ENCODE measurements around the gene NFIX. TPM values are rescaled to one million over a fixed set of nuclear protein-coding genes. Genes with fewer than 3 reads are reported as not detected.
"Not testable (repeated sequence)": the region's sequence is repeated elsewhere in the genome, so short reads cannot be mapped to it uniquely, and the experiment has no call there.

Gene NFIX
- total RNA-seq, 2 experiments from 2014 or later, result 0.40 to 1.4 TPM

DNA sequence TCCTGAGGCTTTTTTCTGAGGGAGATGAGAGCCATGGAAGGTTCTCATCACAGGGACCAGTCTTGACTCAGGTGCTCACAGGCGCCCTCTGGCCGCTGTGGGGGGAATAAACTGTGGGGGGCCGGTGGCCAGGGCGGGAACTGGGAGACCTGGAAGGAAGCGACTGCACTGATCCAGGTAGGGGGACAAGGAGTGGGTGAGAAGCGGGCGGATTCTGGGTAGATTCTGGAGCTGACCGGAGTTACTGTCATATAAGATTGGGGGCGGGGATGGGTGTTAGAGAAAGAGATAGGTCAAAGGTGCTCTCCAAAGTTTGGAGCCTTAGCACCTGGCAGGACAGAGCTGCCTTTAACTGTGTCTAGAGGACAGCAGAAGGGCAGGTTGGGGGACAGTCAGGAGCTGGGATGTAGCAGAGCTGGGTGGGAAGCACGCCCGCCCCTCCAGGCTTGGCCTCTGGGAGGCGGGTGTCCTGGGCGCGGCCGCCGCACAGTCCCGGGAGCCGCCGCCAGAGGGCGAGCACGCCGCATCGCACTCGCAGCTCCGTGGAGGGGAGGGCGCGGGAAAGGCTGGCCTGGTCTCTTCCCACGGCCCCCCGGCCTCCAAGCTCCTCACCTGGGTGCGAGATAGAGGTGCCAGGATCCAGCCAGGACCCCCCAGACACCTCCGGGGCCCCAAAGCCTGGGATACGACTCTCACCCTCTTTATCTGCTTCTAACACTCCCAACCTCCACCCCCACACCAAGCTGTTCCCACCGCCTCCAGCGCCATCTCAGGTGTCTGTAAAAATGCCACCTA, 30.1 kb upstream of the NFIX start:
- Mint-ChIP-seq H3K9me3 (ENCODE audit: insufficient read depth) (no peaks in the 10 kb centered on the region), H3K36me3 (ENCODE audit: low read depth) (no peaks in the 10 kb centered on the region), H3K27ac (peak overlapping the region; percentile 96), H3K27me3 (ENCODE audit: low read depth) (no peaks in the 10 kb centered on the region), H3K4me1 (ENCODE audit: low read depth) (peaks cover 7% of the 10 kb centered on the region), H3K4me3 (peak overlapping the region; percentile 91)
- ATAC-seq (peak; percentile 98), DNase-seq (peak; percentile 86)
- ChIA-PET POLR2A (interaction anchor here (0.6 to 1.1 kb wide), 9 partner anchors 17 to 190 kb away, joined by 3 to 5 read pairs (median 3); no protein-coding TSS in a partner anchor), CTCF (interaction anchor here (0.6 to 7.2 kb wide), 84 partner anchors 9 to 784 kb away, joined by 3 to 121 read pairs (median 5); partner anchors contain the start of genes CALR, DNASE2, FARSA and GADD45GIP1)

DNA sequence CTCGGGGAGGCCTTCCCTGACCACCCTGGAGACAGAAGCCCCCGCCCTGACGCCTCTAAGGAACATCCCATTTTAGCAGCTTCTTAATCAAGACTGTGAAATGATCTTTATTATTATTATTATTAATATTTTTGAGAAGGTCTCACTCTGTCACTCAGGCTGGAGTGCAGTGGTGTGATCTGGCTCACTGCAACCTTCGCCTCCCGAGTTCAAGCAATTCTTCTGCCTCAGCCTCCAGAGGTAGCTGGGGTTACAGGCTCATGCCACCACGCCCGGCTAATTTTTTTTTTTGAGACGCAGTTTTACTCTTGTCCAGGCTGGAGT, 29.5 kb upstream of the NFIX start:
- Mint-ChIP-seq H3K27me3 (ENCODE audit: low read depth) (no peaks in the 10 kb centered on the region), H3K4me1 (ENCODE audit: low read depth) (peaks cover 7% of the 10 kb centered on the region), H3K27ac (no peak overlapping the region), H3K36me3 (ENCODE audit: low read depth) (no peaks in the 10 kb centered on the region), H3K4me3 (peak overlapping the region; percentile 91), H3K9me3 (ENCODE audit: insufficient read depth) (no peaks in the 10 kb centered on the region)
- no peak for ATAC-seq
- DNase-seq, result no peak
- ChIA-PET POLR2A (interaction anchor here (0.6 to 1.1 kb wide), 7 partner anchors 20 to 128 kb away, joined by 3 to 5 read pairs (median 3); no protein-coding TSS in a partner anchor), CTCF (interaction anchor here (0.6 to 7.2 kb wide), 81 partner anchors 9 to 783 kb away, joined by 3 to 121 read pairs (median 5); partner anchors contain the start of genes CALR, DNASE2, FARSA and GADD45GIP1)

DNA sequence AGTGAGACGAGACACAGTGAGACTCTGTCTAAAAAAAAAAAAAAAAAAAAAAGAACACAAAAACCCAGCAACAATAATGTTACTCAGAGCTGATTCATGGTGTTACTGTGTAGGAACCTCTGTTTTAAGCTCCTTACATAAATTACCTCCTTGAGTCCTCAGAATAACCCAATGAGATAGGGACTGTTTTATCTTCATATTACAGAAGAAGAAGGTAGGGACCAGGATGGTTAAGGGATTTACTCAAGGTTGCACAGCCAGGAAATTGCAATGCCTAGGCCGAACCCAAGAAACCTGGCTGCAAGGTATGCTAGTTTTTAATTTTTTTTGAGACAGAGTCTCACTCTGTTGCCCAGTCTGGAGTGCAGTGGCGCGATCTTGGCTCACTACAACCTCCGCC, 27.4 kb upstream of the NFIX start:
- H3K4me3 Mint-ChIP-seq, result no peak overlapping the region
- no peak for DNase-seq
- no peaks in the 10 kb centered on the region for H3K9me3 Mint-ChIP-seq (ENCODE audit: insufficient read depth)
- no peak overlapping the region for H3K27ac Mint-ChIP-seq
- ATAC-seq, result no peak
- no peaks in the 10 kb centered on the region for H3K36me3 Mint-ChIP-seq (ENCODE audit: low read depth)
- peaks cover 7% of the 10 kb centered on the region for H3K4me1 Mint-ChIP-seq (ENCODE audit: low read depth)
- ChIA-PET CTCF (interaction anchor here (1.2 to 7.2 kb wide), 5 partner anchors 9 to 137 kb away, joined by 3 to 121 read pairs (median 6); partner anchors contain the start of gene KLF1), POLR2A (interaction anchor here (0.6 to 0.7 kb wide), 2 partner anchors 85 to 878 kb away, joined by 3 to 4 read pairs; no protein-coding TSS in a partner anchor)
- no peaks in the 10 kb centered on the region for H3K27me3 Mint-ChIP-seq (ENCODE audit: low read depth)

DNA sequence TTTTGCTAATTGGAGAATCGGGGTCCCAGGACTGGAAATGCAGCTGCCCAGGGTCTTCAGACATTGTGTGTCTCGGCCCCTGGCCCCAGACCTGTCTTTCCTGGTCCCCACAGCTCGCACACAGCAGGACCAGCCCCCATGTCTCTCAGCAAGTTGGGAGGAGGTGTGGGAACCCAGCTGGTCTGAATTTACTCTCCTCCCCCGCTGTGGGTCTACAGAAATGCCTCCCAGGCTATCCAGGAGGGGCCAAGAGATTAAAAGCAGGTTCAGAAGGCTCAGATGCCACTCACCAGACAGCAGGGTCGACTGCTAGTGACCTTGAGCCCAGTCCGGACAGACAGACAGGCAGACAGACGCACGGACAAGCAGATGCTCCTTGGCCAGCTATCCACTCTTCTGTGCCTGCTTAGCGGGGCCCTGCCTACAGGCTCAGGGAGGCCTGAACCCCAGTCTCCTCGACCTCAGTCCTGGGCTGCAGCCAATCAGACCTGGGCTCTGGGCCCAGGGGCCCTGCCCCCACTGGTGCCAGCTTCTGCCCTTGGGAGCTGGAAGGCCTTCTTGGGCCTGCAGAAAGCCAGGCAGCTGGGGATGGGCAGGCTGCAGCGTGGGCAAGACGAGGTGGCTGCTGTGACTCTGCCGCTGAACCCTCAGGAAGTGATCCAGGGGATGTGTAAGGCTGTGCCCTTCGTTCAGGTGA, 25.8 kb upstream of the NFIX start, which contains the start of gene DAND5:
Gene DAND5, plus strand, starts transcription at position 285 of the 697 bp plus-strand sequence. Its CDS starts 85 bp downstream, at position 370.
- no peak within 1 kb of the TSS for H3K4me3 Mint-ChIP-seq
- DNase-seq, result no peak
- H3K4me1 Mint-ChIP-seq (ENCODE audit: low read depth), result peaks cover 7% of the 10 kb centered on the region
- ATAC-seq, result no peak
- H3K9me3 Mint-ChIP-seq (ENCODE audit: insufficient read depth), result no peaks in the 10 kb centered on the region
- H3K27ac Mint-ChIP-seq, result no peak within 1 kb of the TSS
- no peaks in the 10 kb centered on the region for H3K36me3 Mint-ChIP-seq (ENCODE audit: low read depth)
- POLR2A ChIA-PET, result no interaction called here
- CTCF ChIA-PET, result interaction anchor here (1.2 to 7.2 kb wide), 3 partner anchors 8 to 125 kb away, joined by 3 to 121 read pairs (median 3); partner anchors contain the start of gene KLF1
- H3K27me3 Mint-ChIP-seq (ENCODE audit: low read depth), result peaks cover 3% of the 10 kb centered on the region

DNA sequence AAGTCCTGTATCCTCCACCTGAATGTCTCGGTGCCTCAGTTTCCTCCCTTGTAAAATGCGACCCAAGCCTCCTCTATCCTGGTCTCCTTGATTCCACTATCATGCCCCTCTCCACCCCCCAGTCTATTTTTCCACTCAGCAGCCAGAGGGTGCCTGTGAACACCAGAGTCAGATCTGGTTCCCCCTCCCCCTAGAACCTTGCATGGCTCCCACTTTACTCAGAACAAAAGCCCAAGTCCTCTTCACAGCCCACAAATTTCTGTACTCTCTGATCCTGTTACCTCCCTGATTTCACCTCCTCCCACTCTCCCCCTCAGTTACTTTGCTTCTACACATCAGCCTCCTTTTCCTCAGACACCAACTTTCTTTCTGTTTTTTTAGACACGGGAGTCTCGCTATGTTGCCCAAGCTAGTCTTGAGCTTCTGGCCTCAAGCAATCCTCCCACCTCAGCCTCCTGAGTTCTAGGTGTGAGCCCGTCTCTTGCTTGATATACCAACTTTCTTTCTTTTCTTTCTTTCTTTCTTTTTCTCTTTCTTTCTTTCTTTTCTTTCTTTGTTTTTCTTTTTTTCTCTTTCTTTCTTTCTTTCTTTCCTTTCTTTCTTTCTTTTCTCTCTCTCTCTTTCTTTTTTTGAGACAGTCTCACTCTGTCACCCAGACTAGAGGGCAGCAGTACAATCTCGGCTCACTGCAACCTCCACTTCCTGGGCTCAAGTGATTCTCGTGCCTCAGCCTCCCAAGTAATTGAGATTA, 25.0 kb upstream of the NFIX start:
- H3K4me3 Mint-ChIP-seq, result no peak overlapping the region
- no peaks in the 10 kb centered on the region for H3K36me3 Mint-ChIP-seq (ENCODE audit: low read depth)
- ChIA-PET POLR2A (no interaction called here), CTCF (interaction anchor here (1.2 kb wide), 1 partner anchor 124 kb away, joined by 3 read pairs; no protein-coding TSS in a partner anchor)
- DNase-seq, result no peak
- peaks cover 3% of the 10 kb centered on the region for H3K4me1 Mint-ChIP-seq (ENCODE audit: low read depth)
- H3K9me3 Mint-ChIP-seq (ENCODE audit: insufficient read depth), result no peaks in the 10 kb centered on the region
- peaks cover 3% of the 10 kb centered on the region for H3K27me3 Mint-ChIP-seq (ENCODE audit: low read depth)
- H3K27ac Mint-ChIP-seq, result no peak overlapping the region
- ATAC-seq, result no peak

DNA sequence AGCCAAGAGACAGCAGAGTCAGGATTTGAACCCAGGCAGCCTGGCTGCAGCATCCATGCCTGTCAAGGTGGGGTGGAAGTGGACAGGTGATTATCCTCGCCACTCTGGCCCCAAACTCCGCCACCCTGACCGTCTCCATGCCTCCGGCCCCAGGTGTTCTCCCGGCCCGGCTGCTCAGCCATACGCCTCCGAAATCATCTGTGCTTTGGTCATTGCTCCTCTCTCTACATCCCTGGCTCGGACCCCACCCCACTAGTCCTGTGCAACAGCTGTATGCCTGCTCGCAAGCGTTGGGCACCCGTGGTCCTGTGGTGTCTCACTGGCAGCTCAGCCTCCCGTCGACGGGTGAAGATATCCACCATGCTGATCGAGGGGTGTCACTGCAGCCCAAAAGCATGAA, 22.0 kb upstream of the NFIX start:
- ATAC-seq (no peak), DNase-seq (no peak)
- Mint-ChIP-seq H3K27me3 (ENCODE audit: low read depth) (peaks cover 8% of the 10 kb centered on the region), H3K4me1 (ENCODE audit: low read depth) (no peaks in the 10 kb centered on the region), H3K4me3 (no peak overlapping the region), H3K27ac (no peak overlapping the region), H3K36me3 (ENCODE audit: low read depth) (no peaks in the 10 kb centered on the region), H3K9me3 (ENCODE audit: insufficient read depth) (no peaks in the 10 kb centered on the region)
- CTCF ChIA-PET, result interaction anchor here (2.2 to 8.5 kb wide), 2 partner anchors 8 to 120 kb away, joined by 16 to 131 read pairs; no protein-coding TSS in a partner anchor
- POLR2A ChIA-PET, result no interaction called here

DNA sequence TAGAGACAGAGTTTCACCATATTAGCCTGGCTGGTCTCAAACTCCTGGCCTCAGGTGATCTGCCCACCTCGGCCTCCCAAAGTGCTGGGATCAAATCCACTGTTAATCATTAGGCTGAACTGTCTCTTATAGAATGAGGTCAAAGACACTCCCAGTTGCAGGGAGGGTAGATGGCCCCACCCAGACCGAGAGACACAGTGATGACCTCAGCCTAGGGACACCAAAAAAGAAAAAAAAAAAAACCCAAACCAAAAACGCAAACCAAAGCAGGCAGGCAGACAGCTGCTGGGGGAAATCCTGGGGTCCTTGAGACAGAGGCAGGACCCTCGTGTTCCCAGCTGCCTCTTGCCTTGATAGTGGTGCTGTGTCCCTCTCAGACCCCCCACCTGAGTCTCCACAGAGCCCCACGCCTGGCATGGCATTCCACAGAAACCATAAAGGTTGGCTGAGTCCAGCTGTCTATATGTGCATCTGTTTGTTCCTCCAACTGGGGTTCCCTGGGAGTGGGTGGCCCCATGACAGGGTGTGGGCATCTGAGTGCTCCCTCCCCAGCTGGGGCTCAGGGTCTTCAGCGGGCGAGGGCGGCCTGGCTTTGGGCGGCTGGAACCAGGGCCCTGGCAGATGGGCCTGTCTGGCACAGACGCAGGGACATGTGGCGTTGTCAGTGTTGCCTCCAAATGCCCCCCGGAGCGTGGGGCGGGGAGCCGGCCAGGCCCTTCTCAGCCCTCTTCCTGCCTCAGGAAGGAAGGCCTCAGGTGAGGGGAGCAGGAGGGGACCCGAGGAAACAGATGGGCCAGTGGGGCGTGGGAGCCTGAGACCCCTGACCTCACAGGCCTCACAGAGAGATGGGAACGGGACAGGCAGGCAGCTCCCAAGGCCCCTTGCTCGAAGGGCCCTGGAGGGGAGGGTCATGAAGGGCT, 20.7 kb upstream of the NFIX start:
- H3K4me3 Mint-ChIP-seq, result no peak overlapping the region
- H3K9me3 Mint-ChIP-seq (ENCODE audit: insufficient read depth), result no peaks in the 10 kb centered on the region
- no peaks in the 10 kb centered on the region for H3K4me1 Mint-ChIP-seq (ENCODE audit: low read depth)
- peaks cover 8% of the 10 kb centered on the region for H3K27me3 Mint-ChIP-seq (ENCODE audit: low read depth)
- ChIA-PET POLR2A (no interaction called here), CTCF (interaction anchor here (0.7 to 8.5 kb wide), 4 partner anchors 9 to 119 kb away, joined by 3 to 131 read pairs (median 49); no protein-coding TSS in a partner anchor)
- no peaks in the 10 kb centered on the region for H3K36me3 Mint-ChIP-seq (ENCODE audit: low read depth)
- no peak overlapping the region for H3K27ac Mint-ChIP-seq
- ATAC-seq (no peak), DNase-seq (no peak)

DNA sequence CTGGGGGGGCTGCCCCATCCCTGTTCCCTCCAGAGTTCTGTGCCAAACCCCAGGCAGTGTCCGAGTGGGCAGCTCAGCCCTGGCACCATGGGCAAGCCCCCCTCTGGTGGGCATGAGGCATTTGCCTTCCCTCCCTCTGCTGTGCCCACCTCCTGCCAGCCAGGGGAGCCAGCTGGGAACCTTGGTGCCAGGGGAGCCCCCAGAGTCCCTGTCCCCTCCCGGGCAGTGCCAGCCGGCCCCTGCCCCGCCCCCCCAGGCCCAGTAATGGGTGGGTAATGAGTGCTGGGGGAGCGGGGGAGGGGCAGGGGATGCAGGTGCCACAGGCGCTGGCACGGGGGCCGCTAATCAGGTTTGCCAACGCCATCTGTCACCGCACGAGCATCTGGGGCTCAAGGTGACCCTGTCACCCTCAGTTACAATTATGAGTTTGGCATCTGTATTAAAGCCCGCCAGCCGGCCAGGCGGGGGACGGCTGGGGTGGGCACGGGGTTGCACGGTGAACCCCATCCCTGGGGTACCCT, 20.0 kb upstream of the NFIX start:
- Mint-ChIP-seq H3K27ac (no peak overlapping the region), H3K4me1 (ENCODE audit: low read depth) (no peaks in the 10 kb centered on the region), H3K9me3 (ENCODE audit: insufficient read depth) (no peaks in the 10 kb centered on the region), H3K36me3 (ENCODE audit: low read depth) (no peaks in the 10 kb centered on the region), H3K27me3 (ENCODE audit: low read depth) (peaks cover 8% of the 10 kb centered on the region), H3K4me3 (no peak overlapping the region)
- ChIA-PET POLR2A (interaction anchor here (1.5 kb wide), 1 partner anchor 120 kb away, joined by 3 read pairs; no protein-coding TSS in a partner anchor), CTCF (interaction anchor here (2.2 to 8.5 kb wide), 4 partner anchors 10 to 130 kb away, joined by 16 to 131 read pairs (median 54); no protein-coding TSS in a partner anchor)
- no peak for DNase-seq
- no peak for ATAC-seq

DNA sequence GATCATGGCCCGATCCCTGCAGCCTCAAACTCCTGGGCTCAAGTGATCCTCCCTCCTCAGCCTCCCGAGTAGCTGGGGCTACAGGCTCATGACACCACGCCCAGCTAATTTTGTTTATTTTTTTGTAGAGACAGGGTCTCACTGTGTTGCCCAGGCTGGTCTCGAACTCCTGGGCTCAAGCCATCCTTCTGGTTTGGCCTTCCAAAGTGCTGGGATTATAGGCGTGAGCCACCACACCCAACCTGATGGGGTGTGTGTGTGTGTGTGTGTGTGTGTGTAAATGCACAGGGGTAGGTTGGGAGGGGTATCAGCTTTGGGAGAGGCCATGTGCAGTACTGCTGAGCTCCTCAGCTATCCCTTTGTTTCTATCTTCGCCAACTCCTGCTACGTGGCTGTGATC, 19.2 kb upstream of the NFIX start:
- not testable (repeated sequence) for H3K36me3 Mint-ChIP-seq (ENCODE audit: low read depth); ATAC-seq; H3K4me1 Mint-ChIP-seq (ENCODE audit: low read depth); DNase-seq; H3K4me3 Mint-ChIP-seq; H3K27me3 Mint-ChIP-seq (ENCODE audit: low read depth); H3K9me3 Mint-ChIP-seq (ENCODE audit: insufficient read depth); H3K27ac Mint-ChIP-seq
- ChIA-PET CTCF (interaction anchor here (0.8 to 8.5 kb wide), 10 partner anchors 9 to 129 kb away, joined by 4 to 131 read pairs (median 24); no protein-coding TSS in a partner anchor), POLR2A (interaction anchor here (1.5 kb wide), 1 partner anchor 119 kb away, joined by 3 read pairs; no protein-coding TSS in a partner anchor)

DNA sequence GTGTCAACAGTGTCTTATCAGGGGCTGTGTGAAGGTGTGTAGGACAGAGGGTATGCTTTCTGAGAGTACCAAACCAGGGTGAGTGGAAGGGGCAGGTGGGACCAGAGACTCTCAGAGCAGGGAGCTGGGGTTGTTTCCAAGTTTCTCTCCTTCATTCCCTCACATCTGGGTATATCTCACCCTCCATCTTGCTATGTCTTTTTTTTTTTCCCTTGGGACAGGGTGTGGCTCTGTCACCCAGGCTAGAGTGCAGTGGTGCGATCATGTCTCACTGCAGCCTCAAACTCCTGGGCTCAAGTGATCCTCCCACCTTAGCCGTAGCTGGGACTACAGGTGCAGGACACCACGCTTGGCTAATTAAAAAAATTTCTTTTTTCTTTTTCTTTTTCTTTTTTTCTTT, 15.3 kb upstream of the NFIX start:
- H3K4me3 Mint-ChIP-seq, result no peak overlapping the region
- no peaks in the 10 kb centered on the region for H3K36me3 Mint-ChIP-seq (ENCODE audit: low read depth)
- peaks cover 5% of the 10 kb centered on the region for H3K27me3 Mint-ChIP-seq (ENCODE audit: low read depth)
- no peak overlapping the region for H3K27ac Mint-ChIP-seq
- POLR2A ChIA-PET, result interaction anchor here (0.7 kb wide), 1 partner anchor 25 kb away, joined by 3 read pairs; no protein-coding TSS in a partner anchor
- no peaks in the 10 kb centered on the region for H3K9me3 Mint-ChIP-seq (ENCODE audit: insufficient read depth)
- H3K4me1 Mint-ChIP-seq (ENCODE audit: low read depth), result no peaks in the 10 kb centered on the region
- ATAC-seq (no peak), DNase-seq (no peak)
- CTCF ChIA-PET, result interaction anchor here (0.6 to 8.5 kb wide), 6 partner anchors 13 to 125 kb away, joined by 3 to 131 read pairs (median 39); no protein-coding TSS in a partner anchor

Measured in activated CD8-positive, alpha-beta T cell treated with anti-CD3 and anti-CD28 coated beads, Interleukin-2, amount 10 ng/mL, durations not matched to agents 7 days and 5 days (primary cell).